HG03097 (cell line): ENCODE measurements around the gene PSMD11.
"Not testable (repeated sequence)": the region's sequence is repeated elsewhere in the genome, so short reads cannot be mapped to it uniquely, and the experiment has no call there.

Experiments used
- ATAC-seq: cut with Tn5 transposase; IDR thresholded peaks from one replicate; pipeline ENCODE4 v1.9.1; 2021; ENCODE audit not compliant: unreplicated experiment, low FRiP score

The PSMD11 gene

DNA sequence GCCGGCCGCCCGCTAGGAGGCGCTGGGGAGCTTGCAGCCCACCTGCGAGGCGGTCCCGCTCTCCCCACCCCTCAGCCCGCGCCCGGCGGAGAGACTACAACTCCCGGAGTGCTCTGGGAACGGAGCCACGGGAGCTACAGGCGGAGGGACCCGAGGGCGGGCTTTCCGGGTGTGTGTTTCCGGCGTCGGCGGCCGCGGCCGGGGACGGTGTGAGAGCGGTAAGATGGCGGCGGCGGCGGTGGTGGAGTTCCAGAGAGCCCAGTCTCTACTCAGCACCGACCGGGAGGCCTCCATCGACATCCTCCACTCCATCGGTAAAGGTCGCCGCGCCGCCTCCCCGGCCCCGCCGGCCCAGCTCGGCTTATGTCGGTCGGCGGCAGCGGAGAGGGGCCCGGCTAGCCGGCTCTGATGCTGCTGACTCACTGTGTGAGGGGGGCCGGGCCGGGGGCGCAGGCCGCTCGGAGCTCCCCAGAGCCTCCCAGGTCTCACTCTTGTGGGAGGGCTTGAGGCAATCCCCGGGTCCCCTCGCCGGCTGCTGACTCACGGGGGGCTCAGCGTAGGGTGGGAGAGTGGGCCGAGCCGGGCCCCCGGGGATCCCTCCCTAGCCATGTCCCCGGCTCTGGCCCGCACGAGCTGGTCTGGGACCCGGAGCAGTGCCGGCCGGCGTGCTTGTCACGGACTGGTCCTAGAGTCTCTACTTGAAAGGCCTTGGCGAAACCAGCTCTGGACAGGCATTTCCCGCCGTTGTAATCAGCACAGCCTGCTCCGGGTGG, at the start of gene PSMD11:
Gene PSMD11, plus strand, starts transcription at position 210 of the 773 bp plus-strand sequence. Its CDS starts 14 bp downstream, at position 224.
- ATAC-seq = peak; percentile 89

DNA sequence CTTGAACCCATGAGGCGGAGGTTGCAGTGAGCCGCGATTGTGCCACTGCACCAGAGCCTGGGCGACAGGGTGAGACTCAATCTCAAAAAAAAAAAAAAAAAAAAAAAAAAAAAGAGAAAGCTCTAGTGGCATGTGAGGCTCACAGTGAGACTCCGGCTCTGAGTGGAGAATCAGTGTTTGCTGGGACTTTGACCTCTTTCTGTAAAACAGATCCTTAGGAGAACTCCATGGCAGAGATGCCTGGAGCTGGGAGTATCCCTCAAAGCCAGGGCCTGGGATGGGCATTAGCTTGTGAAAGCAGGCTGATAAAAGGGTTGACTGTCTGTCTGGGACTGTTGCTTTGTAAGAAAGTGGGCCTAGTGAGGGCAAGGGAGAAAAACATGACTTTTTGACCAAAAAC, 48.0 kb upstream of the PSMD11 start:
- no peak for ATAC-seq

DNA sequence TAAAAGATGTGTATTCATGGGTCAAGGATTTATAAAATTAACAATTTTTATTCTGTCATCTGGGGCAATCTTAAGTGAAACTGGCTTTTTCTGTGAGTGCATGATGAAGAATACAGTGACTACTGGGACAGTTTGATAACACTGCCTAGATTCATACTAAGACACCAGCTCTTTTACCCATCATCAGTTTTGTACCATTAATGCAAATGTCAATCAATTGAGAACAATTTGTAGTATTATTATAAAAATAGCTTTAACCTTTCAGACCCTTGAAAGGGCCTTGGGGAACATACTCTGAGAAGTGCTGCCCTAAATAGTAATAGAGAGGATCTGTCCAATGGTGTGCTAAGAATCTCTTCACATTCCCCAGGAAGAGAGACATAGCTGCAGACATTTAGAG, 45.4 kb upstream of the PSMD11 start:
- ATAC-seq = no peak

DNA sequence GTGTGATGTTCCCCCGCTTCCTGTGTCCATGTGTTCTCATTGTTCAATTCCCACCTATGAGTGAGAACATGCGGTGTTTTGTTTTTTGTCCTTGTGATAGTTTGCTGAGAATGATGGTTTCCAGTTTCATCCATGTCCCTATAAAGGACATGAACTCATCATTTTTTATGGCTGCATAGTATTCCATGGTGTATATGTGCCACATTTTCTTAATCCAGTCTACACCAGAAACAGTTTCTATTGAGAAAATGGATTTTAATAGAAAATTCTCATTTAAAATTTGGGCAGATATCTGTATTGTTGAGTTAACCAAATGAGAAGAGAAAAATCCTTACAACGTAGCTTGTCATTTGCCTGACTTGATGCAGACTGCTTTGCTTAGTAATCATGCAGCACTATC, 34.2 kb upstream of the PSMD11 start:
- ATAC-seq = not testable (repeated sequence)

DNA sequence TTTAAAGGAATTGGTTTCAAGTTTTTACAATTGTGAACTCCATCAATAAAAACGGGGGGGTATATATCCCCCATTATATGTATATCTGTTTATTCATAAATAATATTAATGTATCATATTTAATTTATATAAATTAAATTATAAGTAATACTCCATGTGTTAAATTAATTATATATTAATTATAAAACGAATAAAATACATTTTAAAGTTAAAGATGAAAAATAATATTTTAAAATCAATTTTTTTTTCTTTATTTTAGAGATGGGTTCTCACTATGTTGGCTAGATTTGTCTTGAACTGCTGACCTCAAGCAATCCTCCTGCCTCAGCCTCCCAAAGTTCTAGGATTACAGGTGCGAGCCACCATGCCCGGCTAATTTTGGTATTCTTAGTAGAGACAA, 17.4 kb upstream of the PSMD11 start:
- no peak for ATAC-seq

DNA sequence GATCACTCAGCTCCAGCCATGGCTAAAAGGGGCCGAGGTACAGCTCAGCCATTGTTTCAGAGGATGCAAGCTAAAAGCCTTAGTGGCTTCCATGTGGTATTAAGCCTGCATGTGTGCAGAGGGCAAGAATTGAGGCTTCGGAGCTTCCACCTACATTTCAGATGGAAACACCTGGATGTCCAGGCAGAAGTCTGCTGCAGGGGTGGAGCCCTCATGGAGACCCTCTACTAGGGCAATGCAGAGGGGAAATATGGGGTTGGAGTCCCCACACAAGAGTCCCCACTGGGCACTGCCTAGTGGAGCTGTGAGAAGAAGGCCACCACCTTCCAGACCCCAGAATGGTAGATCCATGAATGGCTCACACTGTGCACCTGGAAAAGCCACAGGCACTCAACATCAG, 14.7 kb upstream of the PSMD11 start:
- ATAC-seq = no peak

DNA sequence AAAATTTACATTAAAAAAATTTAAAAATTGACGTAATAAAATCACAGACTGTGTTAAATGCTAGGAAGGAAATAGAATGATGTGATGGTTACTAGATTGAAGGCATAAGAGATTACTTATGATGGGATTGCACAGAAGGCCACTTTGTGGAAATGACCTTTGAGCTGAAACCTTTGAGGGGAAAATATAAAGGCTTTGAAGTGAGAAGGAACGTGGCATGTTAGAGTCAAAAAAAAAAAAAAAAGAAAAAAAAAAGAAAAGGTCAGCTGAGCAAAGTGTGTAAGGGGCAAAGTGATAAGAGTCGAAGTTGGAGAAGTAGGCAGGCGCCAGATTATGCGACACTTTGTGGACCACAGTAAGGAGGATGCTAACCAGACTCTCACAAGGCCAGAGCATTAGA, 3.6 kb upstream of the PSMD11 start:
- ATAC-seq = no peak

DNA sequence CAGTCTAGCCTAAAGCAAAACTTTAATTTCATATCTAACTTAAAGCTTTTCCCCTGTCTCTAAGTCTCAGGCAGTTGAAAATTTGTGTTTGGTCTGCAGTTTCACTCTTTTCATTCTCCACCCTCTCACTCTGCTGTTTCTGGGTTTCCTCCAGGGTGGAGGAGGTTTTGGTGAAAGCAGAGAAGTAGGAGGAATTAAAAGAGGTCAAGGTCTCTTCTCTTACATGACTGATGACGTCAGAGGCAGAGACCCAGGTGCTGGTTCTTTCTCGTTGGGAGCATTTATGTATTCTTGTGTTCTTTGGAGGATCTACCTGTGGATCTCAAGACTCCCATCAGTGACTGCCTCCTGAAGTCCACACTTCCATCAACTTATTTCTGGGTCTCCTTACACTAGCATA, 2.4 kb upstream of the PSMD11 start:
- no peak for ATAC-seq

DNA sequence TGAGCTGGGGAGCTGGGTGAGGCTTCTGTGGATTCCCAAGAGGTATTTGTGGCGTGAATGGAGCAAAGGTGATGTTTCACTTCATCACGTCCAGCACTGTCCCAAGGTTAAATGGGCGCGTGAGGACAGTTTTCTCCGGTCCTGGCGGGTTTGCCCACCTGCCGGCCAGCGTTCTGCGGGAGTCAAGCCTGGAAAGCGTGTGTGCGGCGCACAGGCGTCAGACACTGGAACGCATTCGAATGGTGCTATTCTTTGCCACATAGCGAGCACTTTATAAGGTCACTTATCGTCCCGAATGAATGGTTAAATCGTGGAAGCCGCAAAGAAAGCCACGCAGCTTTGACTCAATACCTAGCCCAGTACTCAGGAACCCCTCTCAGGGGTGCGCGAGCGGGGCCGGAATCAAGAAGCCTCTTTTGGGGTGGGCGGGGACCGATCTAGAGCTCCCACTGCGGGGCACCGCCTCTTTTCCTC, 446 bp upstream of the PSMD11 start:
- ATAC-seq = peak; percentile 15

DNA sequence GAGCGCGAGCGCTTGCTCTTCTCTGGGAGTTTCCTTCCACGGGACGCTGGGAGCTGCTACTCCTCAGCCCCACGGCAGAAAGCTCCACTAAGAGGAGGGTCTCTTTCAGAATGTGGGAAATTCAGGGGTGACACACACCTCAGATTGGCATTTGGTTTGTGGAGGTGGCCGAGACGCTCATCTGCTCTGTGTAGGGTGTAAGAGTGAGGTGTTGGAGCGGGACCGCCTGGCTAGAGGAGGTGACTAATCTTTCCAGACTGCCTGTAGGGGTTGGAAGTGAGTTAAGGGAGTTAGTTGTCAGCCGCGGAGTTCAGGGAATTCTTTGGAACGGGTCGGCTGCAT, 735 bp downstream of the PSMD11 start:
- ATAC-seq = peak; percentile 18

DNA sequence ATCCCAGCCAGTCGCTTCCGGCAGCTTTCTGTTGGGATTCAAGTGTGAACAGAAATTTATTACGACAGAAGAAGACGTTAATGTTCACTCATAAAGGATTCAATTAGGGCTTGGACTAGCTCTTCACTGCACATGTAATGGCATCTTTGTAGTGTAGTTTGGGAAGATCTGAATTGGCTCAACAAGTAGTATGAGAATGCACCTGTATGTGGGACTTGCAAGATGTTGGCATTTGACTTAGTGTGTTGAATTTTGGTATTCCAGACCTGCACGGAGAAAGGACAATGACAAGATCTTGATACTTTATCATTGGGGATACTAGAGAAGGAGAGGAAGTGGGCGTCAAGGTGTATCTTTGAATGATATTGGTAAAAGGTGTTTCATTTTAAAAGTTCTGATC, 1.2 kb downstream of the PSMD11 start:
- no peak for ATAC-seq

DNA sequence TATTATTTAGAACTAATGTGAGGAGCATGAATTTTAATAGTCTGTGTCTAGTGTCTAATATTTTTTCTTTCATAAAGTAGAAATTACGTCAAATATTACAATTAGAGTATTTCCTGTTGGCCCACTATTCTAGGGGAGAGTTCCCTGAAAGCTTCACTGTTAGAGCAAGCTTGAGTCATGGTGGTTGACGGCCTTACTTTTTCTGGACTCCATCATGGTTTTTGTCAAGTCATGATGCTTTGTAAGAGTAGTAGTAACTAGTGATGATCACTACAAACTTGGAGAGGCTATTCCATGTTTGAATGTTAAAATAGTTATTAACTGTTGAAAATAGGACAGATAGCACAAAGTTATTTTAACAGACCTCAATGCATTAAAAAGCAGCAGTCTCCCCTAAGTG, 1.7 kb downstream of the PSMD11 start:
- no peak for ATAC-seq

DNA sequence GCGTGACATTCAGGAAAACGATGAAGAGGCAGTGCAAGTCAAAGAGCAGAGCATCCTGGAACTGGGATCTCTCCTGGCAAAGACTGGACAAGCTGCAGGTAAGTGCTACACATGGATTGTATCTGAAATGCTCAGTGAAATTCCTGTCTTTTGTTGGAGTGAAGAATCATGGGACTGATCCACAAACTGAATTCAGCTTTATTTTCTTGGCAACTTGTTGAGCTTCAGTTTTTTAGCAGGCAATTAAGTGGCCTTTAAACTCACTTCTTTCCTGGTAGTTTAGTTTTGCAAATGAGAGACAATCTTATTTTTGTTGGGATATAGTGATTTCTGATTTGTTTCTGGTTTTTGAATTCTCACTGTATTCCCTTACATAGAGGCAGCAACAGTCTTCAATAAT, 2.6 kb downstream of the PSMD11 start:
- no peak for ATAC-seq

DNA sequence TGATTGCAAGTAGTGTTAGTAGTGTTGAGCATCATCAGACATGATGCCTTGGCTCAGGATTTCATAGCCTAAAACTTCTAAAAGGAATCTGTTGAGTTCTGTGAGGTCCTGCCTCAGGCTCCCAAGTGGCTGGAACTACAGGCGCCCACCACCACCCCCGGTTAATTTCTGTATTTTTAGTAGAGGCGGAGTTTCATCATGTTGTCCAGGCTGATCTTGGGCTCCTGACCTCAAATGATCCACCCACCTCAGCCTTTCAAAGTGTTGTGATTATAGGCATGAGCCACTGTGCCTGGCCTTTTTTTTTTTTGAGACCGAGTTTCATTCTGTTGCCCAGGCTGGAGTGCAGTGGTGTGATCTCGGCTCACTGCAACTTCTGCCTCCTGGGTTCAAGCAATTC, 5.7 kb downstream of the PSMD11 start:
- no peak for ATAC-seq

DNA sequence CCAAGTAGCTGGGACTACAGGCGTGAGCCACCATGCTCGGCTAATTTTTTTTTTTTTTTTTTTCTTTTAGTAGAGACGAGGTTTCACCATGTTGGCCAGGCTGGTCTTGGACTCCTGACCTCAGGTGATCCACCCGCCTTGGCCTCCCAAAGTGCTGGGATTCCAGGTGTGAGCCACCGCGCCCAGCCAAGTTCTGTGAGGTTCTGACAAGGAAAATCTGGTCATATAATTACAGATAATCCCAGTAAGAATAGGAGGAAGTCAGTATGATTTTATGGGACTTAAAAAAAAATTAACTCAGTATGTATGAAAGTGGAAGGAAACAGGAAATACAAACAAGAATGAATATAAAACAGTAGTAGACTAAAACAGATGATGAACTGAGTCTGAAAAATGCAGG, 6.1 kb downstream of the PSMD11 start:
- ATAC-seq = not testable (repeated sequence)

DNA sequence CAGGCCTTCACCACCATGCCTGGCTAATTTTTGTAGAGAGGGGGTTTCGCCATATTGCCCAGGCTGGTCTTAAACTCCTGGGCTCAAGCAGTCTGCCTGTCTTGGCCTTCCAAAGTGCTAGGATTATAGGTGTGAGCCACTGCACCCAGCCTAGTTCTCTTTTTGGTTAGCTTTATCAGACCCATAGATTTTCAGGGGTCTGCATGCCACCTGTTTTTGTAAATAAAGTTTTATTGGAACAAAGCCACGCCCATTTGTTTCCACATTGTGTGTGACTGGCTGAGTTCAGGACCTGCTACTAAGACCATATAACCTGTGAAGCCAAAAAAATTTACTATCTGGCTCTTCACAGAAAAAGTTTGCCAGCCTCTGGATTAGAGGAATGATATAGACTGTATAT, 7.6 kb downstream of the PSMD11 start:
- no peak for ATAC-seq

DNA sequence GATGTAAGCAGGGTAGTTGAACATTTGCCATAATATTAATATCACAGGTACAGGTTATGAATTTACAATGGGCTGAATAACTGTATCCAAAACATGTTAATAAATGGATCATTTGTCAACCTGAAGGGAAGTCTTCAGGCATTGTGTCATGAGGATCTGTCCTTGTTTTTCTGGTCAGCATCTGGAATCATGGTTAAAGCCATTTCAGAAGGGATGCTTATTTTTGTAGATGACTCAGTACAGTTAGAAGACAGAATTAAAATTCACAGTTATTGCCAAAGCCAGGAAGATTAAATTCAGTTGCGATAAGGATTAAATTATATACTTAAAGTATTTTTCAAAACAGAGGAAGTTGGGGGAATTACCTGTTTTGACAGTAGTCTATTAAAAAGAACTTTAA, 8.0 kb downstream of the PSMD11 start:
- ATAC-seq = no peak

DNA sequence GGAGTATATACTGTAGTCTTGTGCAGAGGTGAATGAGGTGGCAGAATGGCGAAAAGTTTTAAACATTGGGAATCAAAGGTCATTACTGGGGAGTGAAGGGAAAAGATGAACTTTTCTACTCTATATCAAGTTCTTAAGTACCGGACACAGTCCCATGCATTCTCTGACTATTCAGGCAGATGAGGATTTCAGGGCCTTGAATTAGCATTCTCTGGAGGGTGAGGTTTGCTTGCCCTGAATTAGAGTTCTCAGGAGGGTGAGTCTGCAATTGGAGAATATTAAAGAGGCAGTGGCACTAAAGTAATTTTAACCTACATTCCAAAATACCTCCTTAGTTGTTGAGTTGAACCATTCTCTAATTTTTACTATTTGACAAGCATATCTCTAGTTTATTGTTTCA, 9.1 kb downstream of the PSMD11 start:
- no peak for ATAC-seq

DNA sequence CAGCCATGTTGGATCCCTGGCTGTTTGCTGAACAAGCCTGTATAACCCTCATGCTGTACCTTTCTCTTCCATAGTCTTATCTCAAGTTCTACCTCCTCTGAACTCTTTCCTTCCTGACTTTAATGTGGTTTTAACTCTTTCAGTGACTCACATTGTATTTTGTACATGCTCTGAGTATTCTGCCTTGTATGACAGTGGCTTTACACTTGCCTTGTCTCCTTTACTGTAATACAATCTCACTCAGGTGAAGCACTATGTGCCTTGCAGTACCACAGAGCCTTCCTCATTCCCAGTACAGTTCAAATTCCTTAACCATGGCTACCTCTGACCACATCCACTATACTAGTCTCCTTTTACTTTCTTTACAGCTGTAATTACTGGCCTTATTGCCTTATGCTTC, 14.1 kb downstream of the PSMD11 start:
- ATAC-seq = no peak

DNA sequence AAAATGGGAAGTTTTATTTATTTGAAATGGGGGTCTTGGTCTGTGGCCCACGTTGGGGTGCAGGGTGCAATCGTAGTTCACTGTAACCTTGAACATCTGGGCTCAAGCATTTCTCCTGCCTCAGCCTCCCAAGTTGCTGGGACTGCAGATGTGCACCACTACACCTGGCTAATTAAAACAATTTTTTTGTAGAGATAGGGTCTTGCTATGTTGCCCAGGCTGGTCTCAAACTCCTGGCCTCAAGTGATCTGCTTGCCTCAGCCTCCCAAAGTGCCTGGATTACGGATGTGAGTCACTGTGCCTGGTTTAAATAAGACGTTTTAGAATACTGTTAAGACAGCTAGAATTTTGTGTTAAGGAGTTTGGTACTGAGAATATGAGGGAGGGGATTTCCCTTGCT, 15.7 kb downstream of the PSMD11 start:
- no peak for ATAC-seq

DNA sequence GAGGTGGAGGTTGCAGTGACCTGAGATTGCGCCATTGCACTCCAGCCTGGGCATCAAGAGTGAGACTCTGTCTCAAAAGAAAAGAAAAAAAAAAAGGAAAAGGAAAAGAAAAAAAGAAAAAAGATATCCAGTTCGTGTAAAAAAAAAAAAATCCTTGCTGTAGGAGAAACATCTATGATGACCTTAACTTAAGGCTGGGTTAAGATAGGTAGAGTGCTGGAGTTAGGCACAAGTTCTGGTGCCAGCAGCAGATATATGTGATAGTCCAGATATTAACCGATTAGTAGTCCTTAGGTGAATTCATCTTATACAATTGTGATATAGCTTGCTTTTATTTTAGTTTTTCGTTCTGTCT, 17.2 kb downstream of the PSMD11 start:
- ATAC-seq = no peak

DNA sequence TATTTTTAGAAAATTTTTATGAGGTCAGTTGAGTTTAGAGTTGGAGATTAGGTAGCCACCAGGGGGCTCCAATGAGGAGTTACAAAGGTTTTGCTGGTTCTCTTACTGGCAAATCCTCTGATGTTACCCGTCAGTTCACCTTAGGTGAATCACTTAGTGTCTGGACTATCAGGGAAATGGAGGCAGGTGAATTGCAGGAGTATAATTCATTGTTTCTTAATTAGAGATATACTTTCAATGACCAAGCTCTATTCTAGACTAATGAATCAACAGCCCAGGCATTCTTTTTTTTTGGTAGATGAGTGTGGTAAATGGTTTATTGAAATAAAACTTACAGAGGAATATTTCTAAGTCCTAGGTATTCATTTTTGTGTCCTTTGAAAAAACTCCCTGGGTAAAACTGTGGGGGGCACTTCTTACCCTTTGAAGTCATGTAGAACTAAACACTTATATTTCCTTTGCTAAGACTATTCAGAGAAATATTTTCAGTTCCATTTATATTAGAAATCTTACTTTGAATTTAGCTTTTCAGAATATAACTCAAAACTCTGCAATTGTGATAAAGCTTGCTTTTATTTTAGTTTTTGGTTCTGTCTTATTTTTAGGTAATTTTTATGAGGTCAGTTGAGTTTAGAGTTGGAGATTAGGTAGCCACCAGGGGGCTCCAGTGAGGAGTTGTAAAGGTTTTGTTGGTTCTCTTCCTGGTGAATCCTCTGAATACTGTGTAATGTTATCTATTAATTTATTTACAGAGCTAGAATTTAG, 17.7 kb downstream of the PSMD11 start:
- ATAC-seq = no peak
